GM12874 (cell line): ENCODE data around the gene NACC2.

Experiments used
- CTCF ChIP-seq: IDR thresholded peaks from 2 replicates; pipeline ENCODE4 v1.5.1; 2011; ENCODE audit warnings: low read depth, mild to moderate bottlenecking, control low read depth, low read length, moderate library complexity; ENCODE audit not compliant: insufficient read depth

NACC2 gene

GRCh38 chr9:136044971-136045594, 50.0 kb downstream of the NACC2 start:
- no peak for TF ChIP-seq CTCF

GRCh38 chr9:136044207-136044970, 50.7 kb downstream of the NACC2 start:
- TF ChIP-seq CTCF: no peak

GRCh38 chr9:136043441-136043991, 51.6 kb downstream of the NACC2 start:
- TF ChIP-seq CTCF: no peak

- no peak for TF ChIP-seq CTCF
These were observed 52.5 kb downstream of the NACC2 start for GRCh38 chr9:136042541-136042940.

GRCh38 chr9:136039488-136039887, 55.6 kb downstream of the NACC2 start:
- TF ChIP-seq CTCF: no peak

- no peak for TF ChIP-seq CTCF
These were observed 58.2 kb downstream of the NACC2 start for GRCh38 chr9:136036848-136037247.

GRCh38 chr9:136036050-136036449, 59.0 kb downstream of the NACC2 start:
- no peak for TF ChIP-seq CTCF
